Endothelial cell of umbilical vein (primary cell): ENCODE data around the gene RABGGTA. TPM values are rescaled to one million over a fixed set of nuclear protein-coding genes. Genes with fewer than 3 reads are reported as not detected.
A peak's percentile ranks its signal among the peaks of the same experiment; 100 is the strongest.

Source experiments
- BruUV-seq: library from RNA; stranded (reverse); fragments of 400-500 nt; replicated peaks from 2 replicates; lab custom pipeline; 2021; lab: Mats Ljungman, UMichigan
- CTCF ChIA-PET: fragments of 300-600, 350-600 bp; sonication (Branson Sonifier 250); formaldehyde crosslinking; loops from one replicate; lab custom pipeline; 2021; ENCODE audit warnings: antibody characterized with exemption, inconsistent platforms; lab: Charles Lee
- POLR2A ChIA-PET: fragments of 300-600, 350-600 bp; sonication (Branson Sonifier 250); formaldehyde crosslinking; loops from one replicate; lab custom pipeline; 2021; ENCODE audit warnings: antibody characterized with exemption, inconsistent platforms; lab: Charles Lee
- DNase-seq: peaks from one replicate; pipeline ENCODE4 v3.0.0-alpha.2; 2011; ENCODE audit warnings: low read depth, low spot score
- FAIRE-seq: peaks from 2 replicates; lab custom pipeline; 2011; peaks lifted over from hg19 to GRCh38; lab: Jason Lieb, UNC
- H2AFZ ChIP-seq: 2 replicates; pipeline ENCODE4 v1.6.0; 2012; ENCODE audit warnings: low read depth, low read length, control low read depth, inconsistent platforms
- H3K27ac ChIP-seq: 2 replicates; pipeline ENCODE4 v1.5.1; 2011; ENCODE audit warnings: low read depth, mild to moderate bottlenecking, control low read depth, low read length, moderate library complexity; ENCODE audit not compliant: insufficient read depth
- H3K27me3 ChIP-seq, 2 experiments: 2 replicates each; pipeline versions ENCODE4 v1.6.0 to v1.6.1; 2011; ENCODE audit warnings: low read length in 2 of 2, mixed read lengths in 1 of 2; ENCODE audit not compliant: control insufficient read depth in 2 of 2, insufficient read depth in 2 of 2
- H3K36me3 ChIP-seq, 2 experiments: 2 replicates in 1 of 2; 3 replicates in 1 of 2; pipeline ENCODE4 v1.5.1; 2011; ENCODE audit warnings: low read length in 2 of 2, mild to moderate bottlenecking in 1 of 2, moderate library complexity in 1 of 2; ENCODE audit not compliant: control insufficient read depth in 2 of 2, insufficient read depth in 2 of 2; ENCODE audit errors: extremely low read depth in 1 of 2
- H3K4me1 ChIP-seq: 3 replicates; pipeline ENCODE4 v1.5.1; 2011; ENCODE audit warnings: mild to moderate bottlenecking, low read length; ENCODE audit not compliant: control insufficient read depth, insufficient read depth; ENCODE audit errors: extremely low read depth
- H3K4me2 ChIP-seq: 2 replicates; pipeline ENCODE4 v1.6.1; 2011; ENCODE audit warnings: low read length, control low read depth, mixed read lengths; ENCODE audit not compliant: insufficient read depth
- H3K4me3 ChIP-seq, 3 experiments: fragments of 200-600 bp in 1 of 3; sonication (generic), shearing (Covaris generic) in 1 of 3; replicated peaks in 1 of 3; 2 replicates each; pipeline ENCODE4 v1.5.1; 2011 to 2016; ENCODE audit warnings: control low read depth in 3 of 3, low read length in 3 of 3, mild to moderate bottlenecking in 2 of 3, inconsistent platforms in 1 of 3, low read depth in 1 of 3, moderate library complexity in 1 of 3; ENCODE audit not compliant: insufficient read depth in 1 of 3
- H3K79me2 ChIP-seq: 2 replicates; pipeline ENCODE4 v1.6.0; 2012; ENCODE audit warnings: low read length, inconsistent platforms; ENCODE audit not compliant: control insufficient read depth, insufficient read depth
- H3K9ac ChIP-seq: replicated peaks from 2 replicates; pipeline ENCODE3; 2011; ENCODE audit warnings: low read length, control low read depth; ENCODE audit not compliant: insufficient read depth; ENCODE audit errors: extremely low read depth
- H3K9me1 ChIP-seq: replicated peaks from 3 replicates; pipeline ENCODE4 v1.6.0; 2011; ENCODE audit warnings: mild to moderate bottlenecking, low read length; ENCODE audit not compliant: control insufficient read depth, insufficient read depth; ENCODE audit errors: extremely low read depth
- H3K9me3 ChIP-seq: replicated peaks from 2 replicates; pipeline ENCODE4 v1.5.1; 2012; ENCODE audit warnings: low read length, inconsistent platforms; ENCODE audit not compliant: control insufficient read depth, insufficient read depth
- H4K20me1 ChIP-seq: replicated peaks from 2 replicates; pipeline ENCODE3; 2011; ENCODE audit warnings: mild to moderate bottlenecking, low read length; ENCODE audit not compliant: control insufficient read depth, insufficient read depth; ENCODE audit errors: extremely low read depth
- CTCF ChIP-seq, 2 donors: IDR thresholded peaks; 1 replicate in 1 of 2; 2 replicates in 1 of 2; pipeline ENCODE4 v1.5.1; 2011; ENCODE audit warnings: low read length in 2 of 2, mild to moderate bottlenecking in 2 of 2, moderate library complexity in 2 of 2, control low read depth in 1 of 2, inconsistent platforms in 1 of 2, low read depth in 1 of 2; ENCODE audit not compliant: insufficient read depth in 1 of 2; ENCODE audit errors: extremely low read depth in 1 of 2
- EZH2 ChIP-seq: IDR thresholded peaks from 2 replicates; pipeline ENCODE4 v1.6.1; 2012; ENCODE audit warnings: borderline replicate concordance, low read depth, mild to moderate bottlenecking, moderate library complexity, low read length, inconsistent platforms; ENCODE audit not compliant: severe bottlenecking
- FOS ChIP-seq: IDR thresholded peaks from 2 replicates; pipeline ENCODE4 v1.6.1; 2011; ENCODE audit warnings: mild to moderate bottlenecking, low read length, moderate library complexity, borderline replicate concordance; ENCODE audit not compliant: insufficient read depth
- GATA2 ChIP-seq: IDR thresholded peaks from 2 replicates; pipeline ENCODE4 v1.7.0; 2011; ENCODE audit warnings: low read depth, mild to moderate bottlenecking, moderate library complexity, mixed read lengths, low read length; ENCODE audit not compliant: insufficient read length, insufficient read depth
- JUN ChIP-seq: IDR thresholded peaks from 2 replicates; pipeline ENCODE4 v1.6.1; 2011; ENCODE audit warnings: borderline replicate concordance, low read depth; ENCODE audit not compliant: insufficient read length, insufficient read depth
- MAX ChIP-seq: IDR thresholded peaks from 2 replicates; pipeline ENCODE4 v1.6.1; 2011; ENCODE audit not compliant: insufficient read depth, insufficient read length
- MYC ChIP-seq: IDR thresholded peaks from one replicate; pipeline ENCODE4 v1.6.1; 2011; ENCODE audit warnings: mild to moderate bottlenecking, low read depth, low read length
- POLR2A ChIP-seq: IDR thresholded peaks from 2 replicates; pipeline ENCODE4 v1.6.1; 2012; ENCODE audit warnings: low read depth, mild to moderate bottlenecking, control low read depth, low read length
- POLR2AphosphoS5 ChIP-seq: IDR thresholded peaks from 2 replicates; pipeline ENCODE4 v1.6.1; 2012; ENCODE audit warnings: low read depth, mild to moderate bottlenecking, control low read depth, low read length, moderate library complexity; ENCODE audit not compliant: insufficient read depth
- dilution Hi-C: fragments of 300-500 bp; cut with MboI; formaldehyde crosslinking; loops from one replicate; pipeline ENCODE4 v1.15.0; 2019; ENCODE audit warnings: low sequenced_read_pairs; ENCODE audit not compliant: extremely low pct_ligation_motif_present
- intact Hi-C: fragments of 100-400 bp; cut with micrococcal nuclease; formaldehyde crosslinking; loops from one replicate; pipeline ENCODE4 v1.10.0; 2022
- polyA plus RNA-seq, 4 experiments: library from polyadenylated mRNA; depleted of rRNA in 3 of 4; stranded (reverse) in 3 of 4; unstranded in 1 of 4; fragments of >200 nt; gene quantifications; 2 replicates each; pipeline versions ENCODE4 v1.2.1 to v1.2.3, GENCODE V29; 2011 to 2012; ENCODE audit warnings: missing spikeins in 1 of 4
- total RNA-seq: library from RNA; stranded (reverse); gene quantifications from 2 replicates; pipeline ENCODE4 v1.2.3, GENCODE V29; 2021

Gene RABGGTA
- total and polyA plus RNA-seq, 2 donors (not counting 3 experiments of a cell fraction or from before 2014, with no cell fraction given), result 29.3 to 80.1 TPM

DNA sequence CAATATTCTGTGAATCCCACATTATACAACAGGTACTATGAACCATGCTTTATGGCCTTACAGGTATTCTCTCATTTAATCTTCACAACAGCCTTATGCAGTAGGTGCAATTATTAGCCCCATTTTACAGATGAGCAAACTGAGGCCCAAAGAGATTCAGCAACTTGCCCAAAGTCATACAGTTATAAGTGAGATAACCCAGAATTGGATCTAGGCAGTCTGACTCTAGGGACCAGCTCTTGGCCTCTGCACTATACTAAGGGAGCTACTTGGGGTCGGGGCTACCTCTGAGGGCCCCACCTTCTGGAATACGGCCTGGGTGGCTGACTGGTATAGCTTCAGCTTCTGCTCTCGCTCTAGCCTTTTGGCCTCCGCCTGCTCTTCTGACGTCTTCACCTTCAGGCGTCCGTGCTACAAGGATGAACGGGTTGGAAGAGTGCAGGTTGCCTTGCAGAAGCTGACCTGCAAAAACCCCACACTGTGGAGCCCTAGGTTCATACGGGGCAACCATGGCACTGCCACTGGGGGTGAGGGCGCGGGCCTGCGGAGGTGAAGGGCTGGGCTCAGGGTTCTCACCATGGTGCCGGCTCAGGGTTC, 762 bp downstream of the RABGGTA start:
- peak overlapping the region; percentile 80 for H2AFZ ChIP-seq
- FAIRE-seq (no peak), DNase-seq (no peak)
- no peaks in the 10 kb centered on the region for H3K9me3 ChIP-seq
- H3K4me2 ChIP-seq, result peak overlapping the region; percentile 76
- intact Hi-C loops, result loop anchor here (1.0 kb wide), 5 partner anchors 27 to 54 kb away; partner anchors contain the start of genes DHRS1, MDP1 and NOP9
- TF ChIP-seq MAX (no peak), GATA2 (no peak), JUN (no peak), POLR2A (no peak), CTCF (IDR thresholded peaks at IDR 0.05; ENCODE audit: extremely low read depth in 1 of 2, insufficient read depth in 1 of 2, low read depth in 1 of 2, low read length in 2 of 2) (no peak), EZH2 (no peak), MYC (no peak), POLR2AphosphoS5 (no peak), FOS (no peak)
- no peaks in the 10 kb centered on the region for H3K9me1 ChIP-seq
- H3K36me3 ChIP-seq, result peaks cover 2 to 21% of the 10 kb centered on the region in 2 experiments
- H3K27me3 ChIP-seq, result no peaks in the 10 kb centered on the region
- no TSS peak for BruUV-seq
- H3K4me3 ChIP-seq, result peak overlapping the region; percentile 58 to 77 (median 65)
- ChIA-PET CTCF (interaction anchor here (0.7 to 2.9 kb wide), 16 partner anchors 8 to 166 kb away, joined by 3 to 35 read pairs (median 5); partner anchors contain the start of genes CHMP4A, CIDEB, MDP1 and TINF2), POLR2A (interaction anchor here (1.3 to 1.9 kb wide), 2 partner anchors 9 to 28 kb away, joined by 3 to 17 read pairs; partner anchors contain the start of gene TINF2)
- no peaks in the 10 kb centered on the region for H4K20me1 ChIP-seq
- dilution Hi-C loops, result no loop called here
- peak overlapping the region; percentile 92 for H3K27ac ChIP-seq
- peak overlapping the region; percentile 98 for H3K9ac ChIP-seq
- peaks cover 9% of the 10 kb centered on the region for H3K4me1 ChIP-seq
- H3K79me2 ChIP-seq, result no peaks in the 10 kb centered on the region
